NCI-H2227 (cell line): ENCODE data around the gene MYO18A.

ENCODE experiments used
- DNase-seq: peaks from one replicate; lab custom pipeline; 2025; ENCODE audit not compliant: unreplicated experiment; lab: John Stamatoyannopoulos, UW

Gene MYO18A

DNA sequence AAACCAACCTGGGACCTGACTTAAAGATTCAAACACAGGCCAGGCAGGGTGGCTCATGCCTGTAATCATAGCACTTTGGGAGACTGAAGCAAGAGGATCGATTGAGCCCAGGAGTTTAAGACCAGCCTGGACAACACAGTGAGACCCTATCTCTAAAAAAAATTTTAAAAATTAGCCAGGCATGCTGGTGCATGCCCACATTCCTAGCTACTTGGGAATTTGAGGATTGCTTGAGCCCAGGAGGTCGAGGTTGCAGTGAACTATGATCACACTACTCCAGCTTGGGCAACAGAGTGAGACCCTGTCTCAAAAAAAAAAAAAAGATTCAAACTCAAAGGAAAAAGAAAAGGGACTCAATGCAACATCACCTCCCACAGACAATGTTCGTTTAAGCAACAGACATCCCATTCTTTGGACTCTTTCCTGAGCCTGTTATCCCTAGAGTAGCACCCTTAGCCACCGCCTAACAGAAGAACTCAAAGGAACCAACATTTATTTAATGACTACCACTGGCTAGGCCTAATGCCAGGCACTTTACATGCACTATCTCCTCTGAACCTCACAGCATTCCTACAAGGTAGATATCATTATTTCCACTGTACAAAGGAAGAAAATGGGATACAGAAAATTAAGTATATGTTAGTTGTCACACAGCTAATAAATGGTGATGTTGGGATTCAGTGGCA lies 12.7 kb downstream of the MYO18A start:
- DNase-seq, result no peak

DNA sequence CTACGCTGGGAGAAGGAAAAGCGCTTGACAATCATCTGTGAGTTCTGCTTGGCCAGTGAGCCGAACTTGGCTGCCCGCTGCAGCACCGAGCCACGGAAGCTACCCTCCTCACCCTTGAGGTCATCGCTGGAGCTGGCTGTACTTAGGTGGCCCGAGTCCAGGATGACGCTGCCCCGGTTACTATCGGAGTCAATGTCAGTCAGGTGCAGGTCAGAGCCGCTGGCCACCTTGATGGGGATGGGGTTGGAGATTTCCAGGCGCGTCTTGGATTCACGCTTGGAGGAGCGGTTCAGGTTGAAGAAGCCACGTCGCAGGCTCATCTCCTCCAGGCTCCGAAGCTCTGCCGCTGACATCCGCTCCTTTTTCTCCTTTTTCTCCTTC lies 13.7 kb downstream of the MYO18A start:
- no peak for DNase-seq

DNA sequence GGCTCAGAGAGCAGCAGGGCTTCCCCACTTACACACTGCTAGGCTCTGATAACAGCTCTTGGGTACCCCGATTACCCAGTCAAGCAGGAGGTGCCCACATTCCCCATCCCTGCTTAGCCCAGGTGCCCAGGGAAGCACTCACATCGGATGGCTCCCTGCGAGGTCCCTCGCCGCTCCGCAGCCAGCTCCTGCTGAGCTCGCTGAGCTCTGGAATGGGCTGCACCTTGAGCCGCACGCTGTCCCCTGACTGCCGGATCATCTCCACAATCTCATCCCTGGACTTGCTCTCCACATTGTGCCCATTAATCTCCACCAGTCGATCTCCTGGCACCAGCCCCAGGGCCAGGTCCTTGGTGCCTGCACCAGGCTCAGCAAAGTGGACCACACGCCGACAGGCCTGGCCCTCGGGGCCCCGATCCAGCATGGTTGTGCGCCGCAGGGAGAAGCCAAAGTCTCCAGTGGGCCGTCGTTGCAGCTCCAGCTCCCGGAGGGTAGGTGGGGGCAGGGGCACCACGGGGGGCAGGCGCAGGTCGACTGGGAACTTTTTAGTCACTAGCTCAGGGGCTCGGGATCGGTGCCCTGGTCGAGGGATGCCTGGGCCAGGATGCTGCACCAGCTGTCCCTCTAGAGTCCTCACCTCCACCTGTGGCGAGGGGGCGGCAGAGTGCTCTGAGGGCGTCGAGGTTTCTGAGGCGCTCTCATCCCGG lies 14.2 kb downstream of the MYO18A start:
- DNase-seq, result no peak

DNA sequence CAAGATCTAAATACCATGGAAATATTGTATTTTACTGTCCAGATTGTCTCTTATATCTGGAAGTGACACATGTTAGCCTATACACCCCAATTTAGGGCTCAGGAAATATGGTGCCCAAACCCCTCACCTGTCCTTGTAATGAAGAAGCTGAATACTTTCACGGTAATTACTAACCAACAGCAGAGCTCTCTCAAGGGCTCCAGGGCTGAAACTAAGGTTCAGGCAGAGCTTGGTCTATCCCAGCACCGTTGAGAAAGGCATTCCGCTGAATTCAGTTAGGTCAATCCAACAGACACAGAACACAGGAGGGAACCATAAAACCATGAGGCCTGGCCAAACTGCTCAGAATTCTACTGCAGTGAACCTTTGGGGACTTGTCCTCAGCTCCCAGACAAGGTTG lies 14.9 kb downstream of the MYO18A start:
- DNase-seq, result no peak

DNA sequence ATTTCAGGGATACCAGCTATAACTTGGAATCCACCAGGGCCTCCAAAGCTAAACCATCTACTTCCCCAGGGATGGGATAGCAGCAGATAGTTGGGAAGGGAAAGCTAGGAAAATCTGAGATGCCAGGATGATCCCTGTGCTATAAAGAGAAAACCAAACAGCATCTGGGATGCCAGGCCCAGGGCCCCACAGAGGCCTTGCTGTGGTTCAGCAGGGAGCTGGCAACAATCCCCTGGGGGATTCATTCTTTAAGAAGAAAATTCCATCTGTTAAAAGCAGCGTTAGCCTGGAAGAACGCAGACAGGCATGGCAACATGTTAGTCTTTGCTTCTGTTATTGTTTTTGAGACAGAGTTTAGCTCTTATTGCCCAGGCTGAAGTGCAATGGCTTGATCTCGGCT lies 16.6 kb downstream of the MYO18A start:
- DNase-seq, result no peak

DNA sequence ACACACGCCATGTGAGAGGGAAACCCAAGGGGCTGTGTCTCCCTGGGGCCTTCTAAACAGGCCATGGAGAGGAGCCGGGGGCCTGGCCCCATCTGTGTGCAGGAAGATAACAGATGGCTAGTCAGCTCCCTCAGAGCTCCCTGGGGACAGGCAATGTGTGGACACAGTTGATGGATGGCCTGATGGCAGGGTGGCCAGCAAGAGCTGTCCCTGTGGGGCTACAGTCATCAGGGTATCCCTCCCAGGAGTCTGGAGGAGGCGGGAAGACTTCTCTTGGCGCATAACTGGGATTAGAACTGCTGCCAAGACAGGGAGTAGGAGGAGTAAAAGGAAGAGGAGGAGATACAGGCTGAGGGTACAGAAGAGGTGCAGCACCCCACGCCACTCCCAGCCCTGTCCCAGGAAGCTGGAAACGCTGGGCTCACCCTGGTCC lies 17.3 kb downstream of the MYO18A start:
- no peak for DNase-seq

DNA sequence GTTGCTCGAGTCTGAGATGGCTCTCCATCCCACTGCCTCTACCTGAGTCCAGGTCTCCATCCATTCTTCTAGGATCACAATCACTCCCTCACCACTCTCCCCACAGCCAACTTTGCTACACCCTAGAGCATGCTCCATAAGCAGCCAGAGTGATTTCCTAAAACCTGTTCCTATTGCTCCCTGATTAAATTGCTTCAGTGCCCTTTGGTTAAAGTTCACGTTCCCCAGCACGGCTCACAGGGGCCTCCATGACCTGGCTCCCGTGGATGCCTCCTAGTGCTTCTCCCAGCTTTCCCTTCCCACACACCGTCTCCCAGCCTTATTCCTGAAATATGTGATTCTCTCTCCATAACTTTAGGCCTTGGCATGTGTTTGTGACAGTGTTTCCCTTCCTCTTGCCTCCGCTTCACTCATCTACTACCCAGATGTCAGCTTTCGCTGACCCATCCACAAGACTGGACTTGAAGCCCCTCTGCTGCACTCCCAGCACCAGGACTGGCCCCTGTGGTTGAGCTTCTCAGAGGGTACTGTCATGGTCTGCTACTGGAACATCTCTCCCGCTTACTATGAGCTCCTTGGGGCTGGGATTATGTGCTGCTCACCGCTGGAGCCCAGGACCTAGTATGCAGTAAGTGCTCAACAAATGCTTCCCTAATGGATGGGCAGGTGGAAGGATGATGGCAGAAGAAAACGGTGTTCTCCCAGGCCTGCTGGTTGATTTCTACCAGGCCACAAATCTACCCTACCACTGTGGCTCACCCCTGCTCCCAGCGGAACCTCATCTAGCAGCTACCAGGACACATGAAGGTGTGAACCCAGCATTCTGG lies 17.9 kb downstream of the MYO18A start:
- no peak for DNase-seq

DNA sequence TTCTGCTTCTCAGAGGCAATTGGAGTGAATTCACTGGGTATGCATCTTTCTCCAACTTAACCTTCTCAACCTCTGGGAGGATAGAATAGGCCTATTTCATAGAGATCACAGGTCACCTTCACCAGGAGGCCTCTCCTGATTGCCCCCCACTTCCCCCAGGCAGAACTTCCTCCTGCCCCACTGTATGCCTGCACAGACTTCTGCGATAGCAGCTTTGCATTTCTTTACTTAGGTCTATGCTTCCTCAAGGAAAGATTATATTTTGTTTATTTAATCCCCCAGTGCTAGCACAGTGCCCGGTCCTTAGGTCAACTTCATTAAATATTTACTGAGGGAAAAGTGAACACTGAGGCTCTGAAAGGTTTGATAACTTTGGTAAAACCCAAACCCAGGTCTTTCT lies 19.9 kb downstream of the MYO18A start:
- no peak for DNase-seq

DNA sequence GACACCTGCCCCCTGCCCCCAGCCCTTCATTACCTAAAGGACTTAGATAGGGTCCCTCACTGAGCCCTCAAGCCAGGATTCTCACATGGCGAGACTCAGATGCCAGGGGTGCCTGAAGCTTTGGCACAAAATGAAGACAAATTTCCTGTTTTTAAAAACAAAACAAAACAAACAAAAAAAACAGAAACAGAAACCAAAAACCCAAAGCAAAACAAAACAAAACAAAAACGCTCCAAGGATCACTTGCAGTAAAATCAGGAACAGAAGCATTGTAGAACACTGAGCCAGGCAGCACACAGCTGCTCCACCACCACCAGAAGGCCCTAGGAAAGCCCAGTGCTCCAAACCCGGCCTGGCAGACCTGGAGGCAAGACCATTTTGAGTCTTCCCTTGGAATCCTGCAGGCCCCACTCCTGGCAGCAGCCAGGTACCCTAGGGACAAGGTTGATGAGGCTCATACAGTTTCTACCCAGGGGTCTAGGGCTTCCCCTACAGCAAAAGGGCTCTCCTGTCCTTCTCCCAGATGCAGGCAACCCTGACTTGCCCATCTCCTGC lies 20.8 kb downstream of the MYO18A start:
- DNase-seq, result no peak

DNA sequence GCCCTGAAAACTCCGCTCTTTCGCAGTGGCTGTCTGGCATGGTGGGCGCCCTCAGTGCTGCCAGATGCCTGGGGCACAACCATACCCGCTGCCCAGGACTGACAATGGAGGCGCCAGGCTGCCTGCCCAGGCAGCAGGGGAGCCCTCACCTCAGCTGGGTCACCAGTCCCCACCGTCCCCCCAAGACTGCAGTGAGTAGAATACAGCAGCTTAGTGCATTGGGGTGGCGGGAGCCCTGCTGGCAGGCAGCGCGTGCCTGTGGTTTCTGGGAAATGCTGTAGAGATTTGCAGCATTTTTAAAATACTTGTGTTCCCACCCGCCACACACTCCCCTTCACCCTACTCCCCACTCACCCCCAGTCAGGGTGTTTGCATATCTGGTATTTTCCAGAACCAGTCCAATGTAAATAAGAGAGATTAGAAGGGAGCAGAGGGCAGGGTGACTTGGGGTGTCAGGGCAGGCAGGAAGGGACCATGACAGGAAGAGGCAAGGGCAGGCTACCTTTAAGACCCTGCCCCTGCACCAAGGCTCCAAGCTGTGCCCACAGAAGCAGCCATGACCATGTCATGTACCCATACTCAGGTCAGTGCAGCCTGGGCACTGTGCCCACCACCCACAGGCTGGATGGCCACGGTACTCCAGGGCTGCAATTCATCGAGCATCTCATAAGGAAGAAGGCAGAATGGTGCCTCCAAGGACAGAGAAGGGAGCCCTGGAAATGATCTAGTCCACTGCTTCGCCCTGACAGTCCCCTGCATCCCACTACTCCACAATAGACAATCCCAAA lies 21.5 kb downstream of the MYO18A start:
- no peak for DNase-seq

DNA sequence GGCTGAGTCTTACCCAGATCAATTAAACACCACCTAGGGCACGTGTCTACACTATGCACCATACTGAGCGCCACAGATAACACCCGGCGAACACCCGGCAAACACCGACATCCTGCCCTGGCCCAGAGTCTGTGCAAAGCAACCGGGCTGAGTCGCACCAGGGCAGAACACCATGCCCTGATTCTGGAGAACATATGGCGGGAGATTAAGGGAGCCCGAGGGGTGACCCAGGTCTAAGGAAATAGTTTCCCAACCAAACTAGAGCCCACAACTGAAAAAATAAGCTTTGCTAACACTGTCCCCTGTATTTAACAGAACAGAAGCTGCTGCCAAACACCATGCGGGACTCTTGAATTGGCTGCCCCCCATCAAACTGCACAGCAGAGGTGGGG lies 22.1 kb downstream of the MYO18A start:
- no peak for DNase-seq

DNA sequence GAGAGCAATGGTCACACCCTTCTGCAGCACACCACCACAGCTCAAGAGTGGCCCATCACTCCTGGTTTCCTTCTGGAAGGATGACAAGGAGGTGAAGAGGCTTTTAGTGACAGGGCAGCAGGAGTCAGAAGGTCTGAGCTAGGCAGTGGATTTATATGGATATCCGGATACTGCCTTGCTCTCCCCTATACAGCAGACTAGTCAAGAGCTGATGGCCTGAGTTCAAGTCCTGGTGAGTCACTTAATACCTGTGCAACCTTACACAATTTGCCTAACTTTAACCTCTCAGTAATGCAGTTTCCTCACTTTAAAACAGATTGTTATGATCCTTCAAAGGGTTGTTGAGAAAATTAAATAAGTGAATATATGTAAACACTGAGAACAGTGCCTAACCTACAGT lies 22.9 kb downstream of the MYO18A start:
- DNase-seq, result no peak

DNA sequence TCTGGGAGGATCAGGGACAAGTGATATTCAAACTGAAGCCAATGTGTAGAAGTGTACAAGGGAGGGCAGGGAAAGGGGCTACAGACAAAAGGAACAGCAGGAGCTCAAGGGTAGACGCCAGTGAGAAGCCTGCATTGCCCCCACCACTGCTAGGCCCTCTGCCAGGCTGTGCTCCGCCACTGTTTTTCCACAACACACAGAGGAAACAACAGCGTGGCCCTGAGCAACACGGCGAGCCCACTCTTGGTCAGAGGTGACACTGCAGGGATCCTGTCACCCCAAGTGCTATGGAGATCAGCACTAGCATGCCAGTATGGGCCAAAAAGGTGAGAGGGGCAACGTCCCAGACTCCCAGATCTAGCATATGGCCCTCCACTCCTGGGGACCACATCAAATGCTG lies 23.4 kb downstream of the MYO18A start:
- DNase-seq, result no peak

DNA sequence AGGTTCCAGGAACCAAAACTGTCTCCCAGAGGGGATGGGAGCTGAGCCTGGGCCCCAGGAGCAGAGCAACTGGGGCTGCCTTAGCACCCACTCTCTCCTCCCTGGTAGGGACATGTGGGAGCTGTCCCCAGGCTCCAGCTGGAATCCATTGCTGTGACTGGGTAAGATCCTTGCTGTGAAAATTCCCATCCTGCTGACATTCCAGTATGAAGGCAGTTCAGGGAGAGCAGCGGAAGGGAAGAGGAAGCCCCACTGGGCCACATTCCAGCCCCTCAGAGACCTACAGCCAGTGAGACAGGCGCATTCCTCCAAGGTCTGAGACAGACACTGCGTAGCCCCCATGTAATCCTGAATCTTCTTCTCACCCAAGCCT lies 24.2 kb downstream of the MYO18A start:
- no peak for DNase-seq

DNA sequence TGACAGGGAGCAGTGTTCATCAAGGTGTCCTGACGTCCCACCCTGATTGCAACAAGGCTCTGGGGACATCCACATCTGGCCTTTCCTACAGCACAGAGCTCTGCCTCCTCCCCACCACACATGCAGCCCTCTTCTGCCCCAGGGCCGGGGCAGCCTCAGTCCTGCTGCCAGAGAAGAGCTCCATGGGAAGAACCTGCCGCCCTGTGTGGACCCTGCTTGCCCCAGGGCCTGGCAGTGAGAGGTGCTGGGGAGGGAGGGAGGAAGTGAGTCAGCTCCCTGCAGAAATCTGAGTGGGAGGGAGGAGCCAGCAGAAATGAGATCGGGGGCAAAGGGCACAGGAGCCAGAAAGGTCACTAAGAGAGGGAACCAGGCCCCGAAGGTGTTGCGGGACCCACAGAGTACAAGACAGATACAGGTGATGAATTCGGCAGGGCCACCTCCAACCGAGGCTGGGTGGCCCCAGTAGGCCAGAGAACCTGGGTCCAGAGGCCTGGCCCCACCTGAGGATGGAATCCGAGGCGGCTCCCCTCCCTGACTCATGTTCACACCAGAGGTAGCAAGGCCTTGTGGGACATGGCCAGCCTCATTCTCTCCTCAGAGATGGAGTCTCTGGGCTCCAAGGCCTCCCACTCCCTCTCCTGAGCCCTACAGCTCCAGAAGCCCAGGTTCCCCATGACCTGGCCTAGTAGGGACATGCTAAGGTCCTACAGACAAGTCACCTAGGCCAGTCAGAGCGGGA lies 24.8 kb downstream of the MYO18A start:
- DNase-seq, result no peak

DNA sequence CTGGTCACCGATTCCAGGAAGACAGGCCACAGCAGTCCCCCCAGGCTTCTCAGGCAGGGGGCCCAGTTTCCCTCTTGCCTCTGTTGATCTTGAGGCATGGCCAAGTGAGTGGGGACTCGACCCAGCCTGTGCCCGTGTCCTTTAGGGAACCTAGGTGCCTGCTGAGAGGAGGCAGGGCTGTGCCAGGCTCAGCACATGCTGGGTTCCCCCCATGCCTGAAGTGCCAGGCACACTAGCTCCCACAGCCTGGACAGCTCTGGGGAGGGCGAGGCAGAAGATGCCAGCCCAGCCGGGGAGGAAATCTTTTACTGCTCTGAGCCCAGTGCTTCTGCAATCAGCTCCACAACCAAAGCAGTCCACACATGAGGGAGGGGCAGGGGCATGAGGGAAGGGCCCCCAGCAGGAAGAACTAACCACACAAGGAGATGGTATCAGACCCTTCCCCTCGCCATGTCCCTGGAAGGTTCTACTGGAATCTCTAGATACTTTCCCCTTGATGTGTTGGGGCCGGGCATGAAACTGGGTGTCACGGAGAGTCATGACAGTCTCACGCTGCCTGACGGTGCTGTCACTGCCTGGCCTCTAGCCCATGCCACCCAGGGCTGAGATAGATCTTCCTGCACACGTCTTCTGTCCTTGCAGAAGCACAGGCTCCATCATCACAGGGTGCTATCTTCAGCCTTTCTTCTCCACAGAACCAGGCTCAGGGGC lies 25.5 kb downstream of the MYO18A start:
- DNase-seq, result no peak

DNA sequence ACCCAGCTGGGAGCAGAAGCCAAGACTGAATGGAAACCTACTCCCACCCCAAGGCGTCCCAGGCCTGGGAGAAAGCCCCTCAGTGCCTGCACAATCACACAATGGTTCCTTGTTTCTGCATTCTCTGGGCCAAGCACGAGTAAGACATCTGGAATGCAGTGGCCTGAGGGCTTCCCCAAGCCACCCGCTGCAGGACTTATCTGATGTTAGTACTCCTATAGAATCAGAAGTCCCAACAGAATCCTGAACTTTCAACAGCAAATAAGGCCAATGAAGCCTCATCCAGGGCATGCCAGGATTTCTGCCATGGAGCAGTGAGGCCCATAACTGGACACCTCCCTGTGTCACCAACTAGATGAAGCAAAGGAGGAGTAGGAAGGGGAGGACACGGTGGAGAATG lies 28.6 kb downstream of the MYO18A start:
- no peak for DNase-seq

DNA sequence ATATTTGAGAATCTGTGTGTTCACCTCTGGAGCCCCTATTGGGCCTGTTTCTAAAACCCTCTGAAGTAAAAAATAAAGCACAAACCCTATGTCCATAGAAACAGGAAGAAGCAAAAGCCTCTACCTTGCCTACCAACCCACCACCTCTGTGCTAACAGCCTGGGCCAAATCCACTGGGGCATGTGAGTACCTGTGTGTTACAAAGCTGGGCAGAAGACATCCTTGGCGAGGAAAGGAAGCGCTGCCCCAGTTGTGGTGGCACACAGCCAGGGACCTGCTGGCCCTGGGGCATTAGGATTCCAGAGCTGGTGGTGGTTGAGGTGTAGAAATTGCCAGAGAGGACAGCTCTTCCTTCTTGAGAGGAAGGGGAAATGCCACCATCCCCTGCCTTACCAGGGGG lies 30.0 kb downstream of the MYO18A start:
- DNase-seq, result no peak

DNA sequence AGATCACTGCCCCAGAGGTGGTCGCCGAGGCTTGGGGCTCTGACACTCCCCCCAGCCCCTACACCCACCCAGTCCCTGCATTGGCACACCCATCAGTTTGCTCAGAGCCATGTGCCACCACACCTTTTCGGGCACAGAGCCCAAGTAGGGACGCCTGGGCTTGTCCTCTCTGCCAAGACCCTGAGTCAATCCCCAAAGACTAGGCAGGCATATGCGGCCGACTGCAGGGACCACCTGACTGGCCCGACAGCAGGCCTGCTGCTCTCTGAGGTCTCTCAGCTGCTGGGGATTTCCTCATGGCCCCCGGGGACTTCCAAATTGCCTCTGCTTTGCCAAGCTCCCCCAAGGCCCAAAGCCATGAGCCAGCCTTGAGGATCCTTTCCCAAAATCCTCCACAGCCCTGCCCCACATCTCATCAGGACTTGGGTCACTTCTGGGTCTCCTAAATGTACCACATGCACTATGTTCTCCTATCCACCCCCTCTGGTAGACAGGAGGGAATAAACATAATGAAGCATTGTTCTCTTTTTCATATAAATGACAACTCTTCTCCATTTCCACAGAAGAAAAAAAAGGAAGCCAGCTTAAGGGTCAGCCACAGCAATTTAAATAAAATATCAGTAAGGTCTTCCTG lies 30.6 kb downstream of the MYO18A start:
- DNase-seq, result no peak
